Natural killer cell (primary cell): ENCODE measurements around the gene DIP2A. TPM values are rescaled to one million over a fixed set of nuclear protein-coding genes. Genes with fewer than 3 reads are reported as not detected.

Experiments used
- ATAC-seq, 3 donors: fragments of 150-1000 bp in 2 of 3; fragments of 200-7000 bp in 1 of 3; cut with Tn5 transposase; 1 replicate in 1 of 3; 2 replicates in 2 of 3; pipeline ENCODE4 v1.10.0; 2021; ENCODE audit warnings: mild to moderate bottlenecking in 2 of 3, moderate library complexity in 2 of 3
- DNase-seq, 2 donors: peaks; one replicate each; pipeline versions ENCODE4 v3.0.0 to v3.0.0-alpha.2; 2013 to 2021; ENCODE audit warnings: mixed read lengths in 1 of 2
- H3K27ac ChIP-seq: one replicate; pipeline ENCODE4 v1.5.1; 2013; ENCODE audit warnings: mild to moderate bottlenecking, low read length
- H3K27me3 ChIP-seq: one replicate; pipeline ENCODE4 v1.6.1; 2013; ENCODE audit warnings: low read length; ENCODE audit not compliant: control insufficient read depth, insufficient read depth
- H3K36me3 ChIP-seq: one replicate; pipeline ENCODE4 v1.6.1; 2013; ENCODE audit warnings: low read length; ENCODE audit not compliant: control insufficient read depth, insufficient read depth
- H3K4me1 ChIP-seq: one replicate; pipeline ENCODE4 v1.6.1; 2013; ENCODE audit warnings: low read length; ENCODE audit not compliant: control insufficient read depth, insufficient read depth
- H3K4me3 ChIP-seq: one replicate; pipeline ENCODE4 v1.5.1; 2013; ENCODE audit warnings: low read length
- H3K9me3 ChIP-seq: one replicate; pipeline ENCODE4 v1.6.1; 2013; ENCODE audit warnings: low read length; ENCODE audit not compliant: control insufficient read depth, insufficient read depth
- H3K27ac Mint-ChIP-seq, 2 donors: one replicate each; pipeline ENCODE4 v1.8.0; 2022; ENCODE audit warnings: mild to moderate bottlenecking in 2 of 2, mixed read lengths in 2 of 2, moderate library complexity in 1 of 2
- H3K27me3 Mint-ChIP-seq, 2 donors: one replicate each; pipeline ENCODE4 v1.8.0; 2022; ENCODE audit warnings: low read depth in 2 of 2, mixed read lengths in 2 of 2
- H3K36me3 Mint-ChIP-seq: one replicate; pipeline ENCODE4 v1.8.0; 2022; ENCODE audit warnings: mixed read lengths
- H3K4me1 Mint-ChIP-seq, 2 donors: one replicate each; pipeline ENCODE4 v1.8.0; 2022; ENCODE audit warnings: mixed read lengths in 2 of 2
- H3K4me3 Mint-ChIP-seq: one replicate; pipeline ENCODE4 v1.8.0; 2022; ENCODE audit warnings: mild to moderate bottlenecking, moderate library complexity, mixed read lengths
- H3K9me3 Mint-ChIP-seq, 2 donors: one replicate each; pipeline ENCODE4 v1.8.0; 2022; ENCODE audit warnings: mixed read lengths in 2 of 2
- CTCF ChIP-seq: fragments of 200-600 bp; IDR thresholded peaks from one replicate; pipeline ENCODE4 v1.8.0; 2022; ENCODE audit warnings: antibody characterized with exemption
- WGBS: methylation state at CpG from one replicate; pipeline ENCODE4 v1.1.7; 2013; ENCODE audit warnings: missing lambda C conversion rate; ENCODE audit not compliant: insufficient coverage; 5-methylcytosine and 5-hydroxymethylcytosine counted together
- intact Hi-C: fragments of 100-400 bp; cut with micrococcal nuclease; formaldehyde crosslinking; loops from one replicate; pipeline ENCODE4 v1.14.2; 2022
- total RNA-seq, 4 donors: library from RNA; stranded (reverse); fragments of 120-200 nt in 1 of 4; gene quantifications; one replicate each; pipeline versions ENCODE4 v1.2.3 to v1.2.4, GENCODE V29; 2013 to 2022

The DIP2A gene
- total RNA-seq, 3 donors from 2014 or later (not counting 1 experiment from before 2014, with no cell fraction given): 166 to 308 (median 170) TPM

GRCh38 chr21:46608672-46609111 lies 150.0 kb downstream of the DIP2A start:
- Mint-ChIP-seq H3K36me3 (no peaks in the 10 kb centered on the region), H3K9me3 (no peaks in the 10 kb centered on the region), H3K4me1 (peaks cover 61 to 68% of the 10 kb centered on the region in 2 donors), H3K27me3 (no peaks in the 10 kb centered on the region), H3K27ac (no peak overlapping the region), H3K4me3 (no peak overlapping the region)
- peaks cover 6% of the 10 kb centered on the region for H3K9me3 ChIP-seq
- no peak for ATAC-seq
- H3K4me3 ChIP-seq: no peak overlapping the region
- H3K27me3 ChIP-seq: no peaks in the 10 kb centered on the region
- intact Hi-C loops: no loop called here
- WGBS: 73% methylated on average over 2 of the region's 3 CpGs
- TF ChIP-seq CTCF: no peak
- no peak overlapping the region for H3K27ac ChIP-seq
- peaks cover 40% of the 10 kb centered on the region for H3K4me1 ChIP-seq
- no peaks in the 10 kb centered on the region for H3K36me3 ChIP-seq
- DNase-seq: no peak

- no peak overlapping the region for H3K27ac ChIP-seq
- Mint-ChIP-seq H3K27me3 (no peaks in the 10 kb centered on the region), H3K27ac (peak overlapping the region; percentile 48 to 66), H3K4me1 (peaks cover 52 to 73% of the 10 kb centered on the region in 2 donors), H3K4me3 (no peak overlapping the region), H3K36me3 (no peaks in the 10 kb centered on the region), H3K9me3 (no peaks in the 10 kb centered on the region)
- H3K4me1 ChIP-seq: peaks cover 35% of the 10 kb centered on the region
- TF ChIP-seq CTCF: no peak
- DNase-seq (no peak), ATAC-seq (no peak)
- 61% methylated on average over 6 of the region's 6 CpGs for WGBS
- no peak overlapping the region for H3K4me3 ChIP-seq
- intact Hi-C loops: no loop called here
- H3K9me3 ChIP-seq: peaks cover 6% of the 10 kb centered on the region
- H3K27me3 ChIP-seq: no peaks in the 10 kb centered on the region
- H3K36me3 ChIP-seq: no peaks in the 10 kb centered on the region
Observed at GRCh38 chr21:46610018-46610701, 151.5 kb downstream of the DIP2A start.

GRCh38 chr21:46613391-46613790 lies 154.7 kb downstream of the DIP2A start:
- H3K27me3 ChIP-seq: no peaks in the 10 kb centered on the region
- Mint-ChIP-seq H3K4me1 (peaks cover 20 to 65% of the 10 kb centered on the region in 2 donors), H3K4me3 (no peak overlapping the region), H3K9me3 (no peaks in the 10 kb centered on the region), H3K36me3 (no peaks in the 10 kb centered on the region), H3K27ac (peak overlapping the region in 1 of 2 donors; percentile 61), H3K27me3 (no peaks in the 10 kb centered on the region)
- ATAC-seq (no peak), DNase-seq (no peak)
- peaks cover 10% of the 10 kb centered on the region for H3K4me1 ChIP-seq
- no peak overlapping the region for H3K27ac ChIP-seq
- H3K9me3 ChIP-seq: peaks cover 6% of the 10 kb centered on the region
- no peak for TF ChIP-seq CTCF
- WGBS: 93% methylated on average over 6 of the region's 6 CpGs
- intact Hi-C loops: no loop called here
- no peak overlapping the region for H3K4me3 ChIP-seq
- no peaks in the 10 kb centered on the region for H3K36me3 ChIP-seq

GRCh38 chr21:46616050-46616449 lies 157.4 kb downstream of the DIP2A start:
- peaks cover 12% of the 10 kb centered on the region for H3K4me1 ChIP-seq
- 97% methylated on average over 2 of the region's 2 CpGs for WGBS
- H3K36me3 ChIP-seq: no peaks in the 10 kb centered on the region
- Mint-ChIP-seq H3K4me3 (no peak overlapping the region), H3K27ac (no peak overlapping the region), H3K27me3 (no peaks in the 10 kb centered on the region), H3K9me3 (no peaks in the 10 kb centered on the region), H3K4me1 (peaks cover 8 to 59% of the 10 kb centered on the region in 2 donors), H3K36me3 (no peaks in the 10 kb centered on the region)
- intact Hi-C loops: no loop called here
- TF ChIP-seq CTCF: no peak
- DNase-seq (no peak), ATAC-seq (no peak)
- H3K27me3 ChIP-seq: no peaks in the 10 kb centered on the region
- no peak overlapping the region for H3K27ac ChIP-seq
- no peak overlapping the region for H3K4me3 ChIP-seq
- no peaks in the 10 kb centered on the region for H3K9me3 ChIP-seq
